Stimulated activated CD8-positive, alpha-beta memory T cell treated with anti-CD3 and anti-CD28 coated beads, Interleukin-2, amount 100 ng/mL, for 48 hours (primary cell): ENCODE data around the gene IGSF9B.
"Not testable (repeated sequence)": the region's sequence is repeated elsewhere in the genome, so short reads cannot be mapped to it uniquely, and the experiment has no call there.

ENCODE experiments used
- DNase-seq, 2 donors: peaks; one replicate each; pipeline ENCODE4 v3.0.0-alpha.2; 2020; ENCODE audit warnings: low read depth in 2 of 2

Gene IGSF9B, protein sequence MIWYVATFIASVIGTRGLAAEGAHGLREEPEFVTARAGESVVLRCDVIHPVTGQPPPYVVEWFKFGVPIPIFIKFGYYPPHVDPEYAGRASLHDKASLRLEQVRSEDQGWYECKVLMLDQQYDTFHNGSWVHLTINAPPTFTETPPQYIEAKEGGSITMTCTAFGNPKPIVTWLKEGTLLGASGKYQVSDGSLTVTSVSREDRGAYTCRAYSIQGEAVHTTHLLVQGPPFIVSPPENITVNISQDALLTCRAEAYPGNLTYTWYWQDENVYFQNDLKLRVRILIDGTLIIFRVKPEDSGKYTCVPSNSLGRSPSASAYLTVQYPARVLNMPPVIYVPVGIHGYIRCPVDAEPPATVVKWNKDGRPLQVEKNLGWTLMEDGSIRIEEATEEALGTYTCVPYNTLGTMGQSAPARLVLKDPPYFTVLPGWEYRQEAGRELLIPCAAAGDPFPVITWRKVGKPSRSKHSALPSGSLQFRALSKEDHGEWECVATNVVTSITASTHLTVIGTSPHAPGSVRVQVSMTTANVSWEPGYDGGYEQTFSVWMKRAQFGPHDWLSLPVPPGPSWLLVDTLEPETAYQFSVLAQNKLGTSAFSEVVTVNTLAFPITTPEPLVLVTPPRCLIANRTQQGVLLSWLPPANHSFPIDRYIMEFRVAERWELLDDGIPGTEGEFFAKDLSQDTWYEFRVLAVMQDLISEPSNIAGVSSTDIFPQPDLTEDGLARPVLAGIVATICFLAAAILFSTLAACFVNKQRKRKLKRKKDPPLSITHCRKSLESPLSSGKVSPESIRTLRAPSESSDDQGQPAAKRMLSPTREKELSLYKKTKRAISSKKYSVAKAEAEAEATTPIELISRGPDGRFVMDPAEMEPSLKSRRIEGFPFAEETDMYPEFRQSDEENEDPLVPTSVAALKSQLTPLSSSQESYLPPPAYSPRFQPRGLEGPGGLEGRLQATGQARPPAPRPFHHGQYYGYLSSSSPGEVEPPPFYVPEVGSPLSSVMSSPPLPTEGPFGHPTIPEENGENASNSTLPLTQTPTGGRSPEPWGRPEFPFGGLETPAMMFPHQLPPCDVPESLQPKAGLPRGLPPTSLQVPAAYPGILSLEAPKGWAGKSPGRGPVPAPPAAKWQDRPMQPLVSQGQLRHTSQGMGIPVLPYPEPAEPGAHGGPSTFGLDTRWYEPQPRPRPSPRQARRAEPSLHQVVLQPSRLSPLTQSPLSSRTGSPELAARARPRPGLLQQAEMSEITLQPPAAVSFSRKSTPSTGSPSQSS (N-terminal part only)

DNA sequence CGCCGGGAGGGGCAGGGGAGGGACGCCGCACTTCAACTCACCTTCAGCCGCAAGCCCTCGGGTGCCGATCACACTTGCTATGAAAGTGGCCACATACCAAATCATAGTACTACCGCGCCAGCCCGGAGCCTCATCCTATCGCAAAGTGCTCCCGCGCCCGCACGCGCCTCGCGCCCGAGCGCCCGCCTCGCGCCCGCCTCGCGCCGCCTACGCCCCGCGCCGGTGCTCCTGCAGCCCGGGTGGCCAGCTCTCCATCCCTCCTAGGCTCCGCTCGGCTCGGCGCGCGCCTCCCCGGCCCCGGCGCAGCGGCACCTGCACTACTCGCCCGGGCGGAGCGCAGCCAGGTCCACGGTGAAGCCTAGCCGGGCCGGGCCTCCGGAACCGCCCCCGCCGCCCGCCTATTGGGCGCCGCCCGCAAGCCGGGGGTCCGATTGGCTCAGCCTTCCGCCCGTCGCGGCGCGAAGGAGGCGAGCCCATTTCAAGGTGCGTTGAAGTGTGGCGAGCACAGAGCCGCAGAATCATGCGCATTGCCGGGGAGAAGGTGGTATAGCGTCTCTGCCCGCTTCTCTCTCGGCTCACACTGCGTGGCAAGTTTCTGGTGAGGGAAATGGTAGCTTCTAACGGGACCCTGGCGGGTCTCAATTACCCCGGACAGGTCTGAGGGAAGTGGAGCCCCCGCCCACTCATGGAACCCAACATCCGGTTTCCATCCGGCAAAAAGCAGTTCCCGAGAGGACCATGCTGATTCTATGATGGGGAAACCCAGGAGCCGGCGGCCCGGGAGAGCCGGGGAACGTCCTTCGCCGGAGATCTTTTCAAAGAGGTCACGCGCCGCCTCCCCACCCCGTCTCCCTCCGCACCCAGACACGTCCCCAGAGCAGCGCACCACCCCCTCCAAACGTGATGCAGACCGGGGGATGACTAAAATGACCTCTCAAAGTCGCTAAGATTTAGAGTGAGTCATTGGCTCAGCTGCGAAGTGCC lies at the start of gene IGSF9B:
IGSF9B (minus strand) TSS at position 319 of the 984 bp plus-strand sequence; CDS start at position 105, 214 bp downstream.
- peak; percentile 87 to 89 for DNase-seq

DNA sequence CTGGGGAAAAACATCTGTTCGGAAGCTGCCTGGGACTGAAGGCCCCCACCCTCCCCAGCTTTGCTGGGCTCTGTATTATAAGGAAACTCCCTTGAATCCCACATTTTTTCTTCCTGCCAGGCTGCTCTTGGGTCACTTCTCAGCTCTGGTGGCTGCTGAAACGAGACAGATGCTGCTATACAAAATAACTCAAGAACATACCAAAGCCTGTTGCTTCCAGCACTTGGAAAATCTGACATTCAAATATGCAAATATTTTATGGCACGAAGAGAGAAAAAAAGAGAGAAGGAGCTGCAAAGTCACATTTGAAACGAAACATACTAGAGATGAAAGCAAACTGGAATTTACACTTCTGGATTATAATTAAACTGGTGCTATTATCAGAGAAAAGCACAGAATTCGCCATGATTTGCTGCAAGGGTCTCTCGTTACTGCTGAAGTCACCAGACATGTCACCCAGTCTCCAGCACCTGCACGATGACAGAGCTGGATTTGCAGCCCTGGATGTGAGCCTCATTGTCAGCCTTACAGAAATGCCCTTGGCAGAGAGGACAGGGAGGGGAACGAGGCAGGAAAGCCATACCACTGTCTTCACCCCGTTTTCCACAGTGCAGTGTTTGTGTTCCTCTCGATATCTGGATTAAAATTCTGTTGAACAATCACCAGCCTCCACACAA lies 47.9 kb upstream of the IGSF9B start:
- DNase-seq, result no peak

DNA sequence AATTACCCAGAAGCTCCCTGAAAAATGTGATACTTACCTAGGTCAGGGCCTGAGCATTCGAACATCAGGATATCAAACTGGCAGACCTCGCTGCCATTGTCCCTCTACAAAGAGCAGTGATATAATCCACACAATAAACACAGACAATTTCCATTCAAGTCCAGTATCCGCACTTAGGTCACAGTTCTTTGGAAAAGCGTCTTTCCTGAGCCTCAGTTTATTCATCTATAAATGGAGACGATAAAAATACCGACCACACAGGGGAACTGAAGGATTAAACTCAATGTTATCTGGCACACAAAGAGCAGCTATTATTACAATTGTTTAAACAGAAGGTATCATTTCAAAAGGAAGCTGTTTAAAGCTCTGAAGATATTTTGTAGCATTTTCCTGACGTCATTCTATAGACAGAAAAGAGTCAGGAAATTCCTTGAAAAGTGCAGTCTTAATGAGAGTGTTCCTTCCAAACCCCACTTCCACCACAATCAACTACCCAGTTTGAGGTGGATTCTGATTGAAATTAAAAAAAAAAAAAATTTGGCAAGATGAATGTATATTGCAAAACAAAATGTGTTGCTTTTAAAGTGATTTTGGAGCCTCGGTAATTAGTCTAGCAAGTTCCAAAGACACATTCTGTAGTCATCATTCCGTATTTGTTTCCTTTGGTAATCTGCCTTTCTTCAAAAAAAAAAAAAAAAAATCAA lies 47.2 kb upstream of the IGSF9B start:
- DNase-seq, result no peak

DNA sequence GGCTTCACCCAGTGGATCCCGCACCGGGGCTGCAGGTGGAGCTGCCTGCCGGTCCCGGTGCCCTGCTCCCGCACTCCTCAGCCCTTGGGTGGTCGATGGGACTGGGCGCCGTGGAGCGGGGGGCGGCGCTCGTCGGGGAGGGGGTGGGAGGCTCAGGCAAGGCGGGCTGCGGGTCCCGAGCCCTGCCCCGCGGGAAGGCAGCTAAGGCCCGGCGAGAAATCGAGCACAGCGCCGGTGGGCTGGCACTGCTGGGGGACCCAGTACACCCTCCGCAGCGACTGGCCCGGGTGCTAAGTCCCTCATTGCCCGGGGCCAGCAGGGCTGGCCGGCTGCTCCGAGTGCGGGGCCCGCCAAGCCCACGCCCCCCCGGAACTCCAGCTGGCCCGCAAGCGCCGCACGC lies 46.1 kb upstream of the IGSF9B start:
- DNase-seq, result not testable (repeated sequence)

DNA sequence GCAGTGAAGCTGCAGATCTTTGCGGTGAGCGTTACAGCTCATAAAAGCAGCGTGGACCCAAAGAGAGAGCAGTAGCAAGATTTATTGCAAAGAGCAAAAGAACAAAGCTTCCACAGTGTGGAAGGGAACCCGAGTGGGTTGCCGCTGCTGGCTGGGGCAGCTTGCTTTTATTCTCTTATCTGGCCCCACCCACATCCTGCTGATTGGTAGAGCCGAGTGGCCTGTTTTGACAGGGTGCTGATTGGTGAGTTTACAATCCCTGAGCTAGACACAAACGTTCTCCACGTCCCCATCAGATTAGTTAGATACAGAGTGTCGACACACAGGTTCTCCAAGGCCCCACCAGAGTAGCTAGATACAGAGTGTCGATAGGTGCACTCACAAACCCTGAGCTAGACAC lies 45.6 kb upstream of the IGSF9B start:
- DNase-seq, result not testable (repeated sequence)

DNA sequence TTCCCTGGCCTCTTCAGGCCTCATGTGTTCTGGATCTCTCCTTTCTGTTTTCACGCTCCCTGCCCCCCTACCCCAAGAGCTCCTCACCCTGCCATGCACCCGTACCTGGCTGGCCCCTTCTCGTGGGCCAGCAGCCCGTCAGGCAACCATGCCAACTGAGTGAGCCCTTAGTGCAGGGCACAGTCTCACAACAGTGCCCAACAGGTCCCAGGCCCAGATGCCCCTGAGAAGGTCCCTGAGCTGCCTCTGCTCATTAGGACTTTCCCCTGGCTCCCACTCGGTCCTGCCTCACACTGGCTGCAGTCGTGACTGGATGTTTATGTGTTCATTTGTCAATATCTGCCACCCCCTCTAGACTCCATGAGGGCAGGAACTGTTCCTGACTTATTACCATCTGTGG lies 44.8 kb upstream of the IGSF9B start:
- no peak for DNase-seq

DNA sequence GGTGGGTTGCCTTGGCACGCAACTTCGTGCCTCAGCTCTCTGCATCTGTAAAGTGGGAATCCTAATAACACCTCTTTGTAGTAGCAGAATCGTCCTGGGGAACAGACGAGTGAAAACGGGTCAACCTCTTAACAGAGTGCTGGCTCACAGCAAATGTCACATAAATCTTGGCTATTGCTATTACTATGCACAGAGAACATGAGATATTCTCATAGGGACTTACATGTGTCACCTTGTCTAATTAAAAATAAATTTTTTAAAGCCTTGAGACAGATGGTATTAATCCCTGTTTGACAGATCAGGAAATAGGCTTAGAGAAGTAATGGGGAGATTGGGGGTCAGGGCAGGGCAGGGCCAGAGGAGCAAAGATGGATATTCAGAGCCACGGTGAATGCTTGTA lies 44.3 kb upstream of the IGSF9B start:
- no peak for DNase-seq

DNA sequence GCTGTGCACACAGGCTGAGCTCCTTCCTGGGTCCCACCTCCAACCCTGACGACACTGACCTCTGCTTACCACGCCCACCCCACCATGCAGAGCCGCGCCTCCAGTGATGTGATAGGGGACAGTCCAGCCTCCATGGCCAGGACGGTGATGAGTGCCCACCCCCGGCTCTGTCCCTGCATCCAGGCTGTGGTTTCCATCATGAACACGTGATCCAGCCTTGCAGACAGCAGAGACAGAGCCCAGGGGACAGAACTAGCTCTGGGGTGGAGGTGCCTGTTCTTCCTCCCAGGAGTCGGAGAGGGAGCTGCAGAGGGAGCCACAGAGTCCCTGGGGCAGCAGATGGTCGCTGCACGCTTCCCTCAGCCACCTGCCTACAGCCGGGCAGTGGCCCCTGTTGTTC lies 42.6 kb upstream of the IGSF9B start:
- DNase-seq, result no peak

DNA sequence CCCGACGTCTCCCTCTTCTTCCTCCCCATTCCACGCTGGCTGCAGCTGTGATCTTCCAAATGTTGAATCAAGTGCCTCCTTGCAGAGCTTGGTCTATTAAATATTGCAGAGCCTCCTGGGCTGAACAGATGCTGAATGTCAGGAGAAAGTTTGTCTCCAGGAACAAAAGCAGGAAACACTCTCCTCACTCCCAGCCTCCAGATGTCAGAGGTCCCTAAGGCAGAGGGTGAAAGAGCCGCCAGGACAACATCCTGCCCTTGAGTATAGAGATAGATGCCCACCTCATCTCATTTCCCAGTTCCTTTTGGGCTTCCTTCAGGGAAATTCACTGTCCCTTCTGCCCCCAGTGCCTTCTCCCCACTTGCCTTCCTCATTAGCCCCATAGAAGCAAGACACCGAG lies 40.8 kb upstream of the IGSF9B start:
- no peak for DNase-seq

DNA sequence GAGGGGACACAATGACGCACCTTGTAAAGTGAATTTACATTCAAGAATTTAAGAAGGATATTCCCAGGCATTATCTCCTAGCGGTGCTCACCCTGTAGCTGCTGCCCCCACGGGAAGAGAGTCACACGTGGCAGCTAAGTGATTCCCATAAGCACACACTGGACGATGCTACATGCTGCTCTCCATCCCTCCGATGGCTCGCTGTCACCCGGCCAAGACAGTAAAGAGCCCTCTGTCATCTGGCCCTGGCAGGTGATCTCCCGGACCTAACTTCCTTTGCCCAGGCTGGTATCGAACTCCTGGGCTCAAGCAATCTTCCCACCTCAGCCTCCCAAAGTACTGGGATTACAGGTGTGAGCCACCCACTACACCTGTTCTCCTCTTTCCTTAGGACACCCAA lies 39.9 kb upstream of the IGSF9B start:
- DNase-seq, result no peak

DNA sequence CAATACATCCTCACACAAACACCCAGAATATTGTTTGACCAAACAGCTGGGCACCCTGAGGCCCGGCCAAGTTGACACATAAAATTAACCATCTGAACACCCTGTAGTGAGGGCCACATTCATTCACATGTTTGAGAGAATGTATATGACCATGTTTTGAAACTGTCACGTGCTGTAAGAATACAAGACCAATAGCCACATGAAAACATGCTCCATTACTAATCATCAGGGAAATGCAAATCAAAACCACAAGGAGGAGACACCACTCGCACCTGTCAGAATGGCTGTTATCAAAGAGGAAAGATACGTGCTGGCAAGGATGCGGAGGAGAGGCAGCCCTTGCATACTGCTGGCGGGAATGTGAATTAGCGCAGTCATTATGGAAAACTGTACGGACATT lies 38.3 kb upstream of the IGSF9B start:
- no peak for DNase-seq

DNA sequence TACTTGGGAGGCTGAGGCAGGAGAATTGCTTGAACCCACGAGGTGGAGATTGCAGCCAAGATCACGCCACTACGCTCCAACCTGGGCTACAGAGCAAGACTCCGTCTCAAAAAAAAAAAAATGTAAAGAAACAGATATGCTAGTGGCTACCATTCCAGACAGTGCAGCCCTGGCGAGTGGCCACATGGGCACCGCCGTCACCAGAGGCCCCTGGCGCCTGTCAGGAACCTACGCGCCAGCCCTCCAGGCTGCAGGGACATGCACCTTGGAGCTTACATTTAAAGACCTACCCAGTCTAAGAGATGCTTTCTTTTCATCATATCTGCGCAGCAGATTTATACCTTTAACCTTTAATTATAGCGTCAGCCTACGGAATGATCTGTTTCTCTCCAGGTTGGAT lies 37.2 kb upstream of the IGSF9B start:
- DNase-seq, result no peak

DNA sequence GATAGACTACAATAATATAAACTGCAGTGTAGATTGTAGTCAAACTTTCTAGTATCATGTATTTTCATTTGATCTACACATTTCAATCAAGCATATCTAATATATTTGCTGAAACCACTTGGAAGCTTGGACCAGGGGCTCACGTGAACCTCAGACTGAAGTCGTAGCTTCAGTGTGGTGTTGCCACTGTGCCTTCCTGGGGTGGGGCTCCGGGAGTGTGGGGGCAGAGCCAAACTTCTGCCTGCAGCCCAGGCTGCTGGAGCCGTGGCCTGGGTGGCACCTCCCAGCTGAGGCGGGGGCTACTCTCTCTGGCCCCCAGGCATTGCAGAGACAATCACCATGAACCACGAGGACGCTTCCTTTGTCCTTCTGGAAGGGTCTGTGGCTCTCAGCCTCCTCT lies 36.3 kb upstream of the IGSF9B start:
- no peak for DNase-seq

DNA sequence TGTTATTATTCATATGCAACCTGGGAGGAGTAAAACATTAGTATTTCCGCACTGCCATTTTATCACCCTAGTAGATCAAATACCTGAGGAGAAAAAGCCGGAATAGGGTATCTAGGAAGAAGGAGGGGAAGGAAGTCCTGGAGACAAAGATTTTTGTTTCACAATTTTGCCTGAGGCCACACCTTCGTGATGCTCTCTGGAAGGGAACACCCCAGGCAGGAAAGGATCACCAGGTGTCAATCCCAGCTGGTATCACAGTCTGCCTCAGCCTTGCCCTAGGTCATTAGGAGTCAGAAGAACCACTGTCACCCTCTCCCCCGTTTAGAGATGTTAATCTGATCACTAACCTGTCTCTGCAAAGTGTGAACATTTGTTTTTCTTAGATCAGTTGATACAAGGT lies 35.4 kb upstream of the IGSF9B start:
- DNase-seq, result no peak

DNA sequence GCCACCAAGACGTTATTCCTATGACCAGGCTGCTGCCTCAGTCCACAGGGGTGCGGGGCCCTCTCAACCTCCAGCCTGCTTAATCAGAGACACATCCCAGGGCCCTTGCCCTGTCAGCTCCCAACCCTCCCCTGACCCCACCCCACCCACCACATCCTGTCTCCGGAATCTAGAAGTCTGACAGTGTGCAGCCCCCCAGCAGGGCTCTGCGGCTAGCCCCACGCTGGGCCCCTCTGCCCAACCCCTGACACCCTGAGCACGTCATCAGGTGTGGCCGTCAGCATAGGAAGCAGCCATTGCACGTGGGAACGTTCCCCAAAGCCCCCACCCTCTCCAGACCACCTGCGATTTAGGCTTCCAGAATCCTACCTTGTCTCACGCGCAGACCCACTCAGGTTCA lies 34.3 kb upstream of the IGSF9B start:
- no peak for DNase-seq

DNA sequence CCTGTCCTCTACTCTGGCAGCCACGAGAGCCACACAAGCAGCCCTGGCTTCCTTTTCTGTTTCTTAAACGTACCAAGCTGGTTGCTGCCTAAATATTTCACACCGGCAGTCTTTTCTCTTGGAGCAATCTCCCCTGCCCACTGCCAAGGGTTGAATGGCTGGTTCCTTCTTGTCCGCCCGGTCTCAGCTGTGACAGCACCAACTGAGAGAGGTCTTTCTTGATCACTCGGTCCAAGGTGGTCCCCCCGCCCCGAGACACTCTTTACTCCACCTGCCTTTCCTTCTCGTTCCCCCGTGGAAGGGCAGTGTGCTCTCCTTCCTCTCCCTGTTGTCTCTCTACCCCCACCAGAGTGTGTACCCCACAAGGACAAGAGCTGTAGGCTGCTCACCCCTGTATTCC lies 33.7 kb upstream of the IGSF9B start:
- no peak for DNase-seq

DNA sequence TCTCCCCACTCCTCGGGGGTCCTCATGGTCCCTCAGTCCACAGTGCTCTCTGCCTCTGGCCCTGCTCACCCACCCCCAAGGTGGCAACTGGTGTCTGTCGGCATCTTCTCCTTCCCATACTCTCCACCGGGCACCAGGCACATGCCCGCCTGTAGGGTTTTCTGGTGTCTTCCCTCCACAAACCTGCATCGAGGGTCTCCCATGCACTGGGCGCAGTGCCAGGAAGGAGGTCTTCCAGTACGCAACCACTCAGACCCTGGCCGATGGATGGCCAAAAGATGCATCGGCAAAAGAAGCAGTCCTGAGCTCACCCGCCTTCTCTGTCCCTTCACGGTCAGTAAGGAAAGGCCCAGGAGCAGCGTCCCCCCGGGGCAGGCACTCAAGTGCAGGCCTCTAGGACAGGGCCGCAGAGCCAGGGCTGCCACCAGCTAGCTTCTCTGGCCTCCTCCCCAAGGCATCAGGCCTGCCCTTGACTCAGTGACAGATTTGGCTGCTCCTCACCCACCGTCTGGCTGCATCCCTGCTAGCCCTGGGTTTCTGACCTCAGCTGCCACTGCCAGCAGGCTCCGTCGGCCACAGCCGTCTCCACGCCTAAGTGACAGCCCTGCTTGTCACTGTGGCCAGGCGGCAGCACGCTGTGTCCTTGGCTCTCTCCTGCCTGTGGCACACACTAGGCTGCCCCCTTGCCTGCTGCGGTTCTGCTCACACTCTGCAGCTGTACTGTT lies 32.1 kb upstream of the IGSF9B start:
- DNase-seq, result no peak

DNA sequence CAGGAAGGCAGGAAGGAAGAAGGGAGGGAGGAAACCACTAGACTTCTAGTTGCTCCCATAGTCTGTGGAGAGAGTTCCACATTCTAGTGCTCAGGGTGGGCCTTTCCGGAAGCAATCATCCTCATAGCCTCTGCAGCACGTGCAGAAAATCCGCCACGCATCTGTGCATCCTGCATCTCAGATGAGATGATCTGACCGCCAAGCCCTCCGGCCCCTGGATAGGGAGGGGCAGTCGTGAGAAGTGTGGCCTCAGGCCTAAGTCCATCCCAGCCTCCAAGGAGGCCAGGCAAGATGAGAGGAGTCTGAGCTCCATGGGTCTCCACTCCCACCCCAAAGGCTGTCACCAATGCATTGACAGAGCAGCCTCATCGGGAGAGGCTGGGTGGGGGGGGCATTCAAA lies 30.4 kb upstream of the IGSF9B start:
- no peak for DNase-seq
